ENCODE measurements around the gene FAM163A.
A peak's percentile ranks its signal among the peaks of the same experiment; 100 is the strongest.
"Not testable (repeated sequence)": the region's sequence is repeated elsewhere in the genome, so short reads cannot be mapped to it uniquely, and the experiment has no call there.

The FAM163A gene

GRCh38 chr1:179817789-179818188 lies 74.7 kb downstream of the FAM163A start:
- no peak for DNase-seq

- no peak for DNase-seq
These were observed 75.2 kb downstream of the FAM163A start for GRCh38 chr1:179818260-179818659.

- no peak for DNase-seq
These were observed 75.7 kb downstream of the FAM163A start for GRCh38 chr1:179818743-179819173.

- peak; percentile 46 for DNase-seq
These were observed 77.3 kb downstream of the FAM163A start for GRCh38 chr1:179820226-179820970.

- no peak for DNase-seq
These were observed 78.4 kb downstream of the FAM163A start for GRCh38 chr1:179821524-179821923.

GRCh38 chr1:179822065-179822464 lies 79.0 kb downstream of the FAM163A start:
- DNase-seq, result no peak

GRCh38 chr1:179823693-179824092 lies 80.6 kb downstream of the FAM163A start:
- peak; percentile 22 for DNase-seq

- DNase-seq, result peak; percentile 37
These were observed 81.2 kb downstream of the FAM163A start for GRCh38 chr1:179824265-179824664.

GRCh38 chr1:179825206-179825605 lies 82.1 kb downstream of the FAM163A start:
- no peak for DNase-seq

- DNase-seq, result no peak
These were observed 82.8 kb downstream of the FAM163A start for GRCh38 chr1:179825798-179826460.

- no peak for DNase-seq
These were observed 83.7 kb downstream of the FAM163A start for GRCh38 chr1:179826626-179827280.

- DNase-seq, result no peak
These were observed 85.5 kb downstream of the FAM163A start for GRCh38 chr1:179828554-179829110.

GRCh38 chr1:179831225-179831624 lies 88.1 kb downstream of the FAM163A start:
- no peak for DNase-seq

GRCh38 chr1:179831852-179832699 lies 89.0 kb downstream of the FAM163A start:
- DNase-seq, result no peak

GRCh38 chr1:179836686-179837445 lies 93.8 kb downstream of the FAM163A start:
- not testable (repeated sequence) for DNase-seq

GRCh38 chr1:179840107-179840506 lies 97.0 kb downstream of the FAM163A start:
- DNase-seq, result no peak

GRCh38 chr1:179848233-179848632 lies 105.1 kb downstream of the FAM163A start:
- DNase-seq, result no peak

GRCh38 chr1:179853102-179853501 lies 110.0 kb downstream of the FAM163A start:
- no peak for DNase-seq

GRCh38 chr1:179855831-179856230 lies 112.7 kb downstream of the FAM163A start:
- not testable (repeated sequence) for DNase-seq

- DNase-seq, result no peak
These were observed 113.2 kb downstream of the FAM163A start for GRCh38 chr1:179856296-179856695.

GRCh38 chr1:179857009-179857408 lies 113.9 kb downstream of the FAM163A start:
- no peak for DNase-seq

GRCh38 chr1:179860652-179861051 lies 117.6 kb downstream of the FAM163A start:
- DNase-seq, result no peak
